Mesodermal cell (in vitro differentiated cells): Measurements from ENCODE around the gene ADGRF4. TPM values are rescaled to one million over a fixed set of nuclear protein-coding genes. Genes with fewer than 3 reads are reported as not detected.

Experiments used
- H3K27ac ChIP-seq: 2 replicates; pipeline ENCODE4 v1.7.0; 2013; ENCODE audit warnings: mild to moderate bottlenecking, low read depth, low read length, moderate library complexity; ENCODE audit not compliant: severe bottlenecking
- H3K36me3 ChIP-seq: 2 replicates; pipeline ENCODE4 v1.7.1; 2013; ENCODE audit warnings: mild to moderate bottlenecking, low read length, moderate library complexity; ENCODE audit not compliant: control insufficient read depth, insufficient read depth
- H3K4me1 ChIP-seq: one replicate; pipeline ENCODE4 v1.7.1; 2013; ENCODE audit warnings: mild to moderate bottlenecking, low read length; ENCODE audit not compliant: insufficient read depth, control insufficient read depth, poor library complexity, severe bottlenecking
- H3K4me3 ChIP-seq: 2 replicates; pipeline ENCODE4 v1.7.0; 2013; ENCODE audit warnings: low read length, control low read depth, mild to moderate bottlenecking; ENCODE audit not compliant: insufficient read depth, poor library complexity, severe bottlenecking; ENCODE audit errors: extremely low read depth
- H3K9me3 ChIP-seq: 2 replicates; pipeline ENCODE4 v1.7.1; 2013; ENCODE audit warnings: mild to moderate bottlenecking, low read length, moderate library complexity; ENCODE audit not compliant: control insufficient read depth
- WGBS, 2 experiments: methylation state at CpG; one replicate each; pipeline ENCODE4 v1.1.5; 2013; ENCODE audit warnings: missing lambda C conversion rate in 2 of 2; ENCODE audit not compliant: insufficient coverage in 2 of 2; 5-methylcytosine and 5-hydroxymethylcytosine counted together
- polyA plus RNA-seq, 2 experiments: library from polyadenylated mRNA; stranded (reverse); fragments of 50-300 nt; gene quantifications; one replicate each; pipeline ENCODE4 v1.2.3, GENCODE V29; 2013

ADGRF4 gene
- polyA plus RNA-seq (2013, experiment 1 of 2): 1.5 TPM
- 1.9 TPM for polyA plus RNA-seq (2013, experiment 2 of 2)

- H3K36me3 ChIP-seq: no peaks in the 10 kb centered on the region
- peaks cover 25% of the 10 kb centered on the region for H3K4me1 ChIP-seq
- WGBS, 2 experiments: 97 to 98% methylated on average over 5 of the region's 5 CpGs
- no peaks in the 10 kb centered on the region for H3K9me3 ChIP-seq
- peak within 1 kb of the TSS; percentile 51 for H3K27ac ChIP-seq
- no peak within 1 kb of the TSS for H3K4me3 ChIP-seq
Measured at GRCh38 chr6:47698342-47698787, at the start of gene ADGRF4. ADGRF4 (plus strand) TSS chr6:47698580; CDS start chr6:47707246, 8,666 bp downstream.

- Histone ChIP-seq H3K4me3 (no peak overlapping the region), H3K4me1 (peaks cover 5% of the 10 kb centered on the region), H3K9me3 (no peaks in the 10 kb centered on the region), H3K27ac (peak overlapping the region; percentile 17), H3K36me3 (no peaks in the 10 kb centered on the region)
- 94 to 96% methylated on average over 2 of the region's 3 CpGs for WGBS, 2 experiments
Measured at GRCh38 chr6:47650553-47651432, 47.6 kb upstream of the ADGRF4 start.

GRCh38 chr6:47651505-47651944 is 46.9 kb upstream of the ADGRF4 start:
- 70 to 71% methylated on average over 4 of the region's 6 CpGs for WGBS, 2 experiments
- no peaks in the 10 kb centered on the region for H3K36me3 ChIP-seq
- peaks cover 12% of the 10 kb centered on the region for H3K4me1 ChIP-seq
- H3K4me3 ChIP-seq: no peak overlapping the region
- H3K27ac ChIP-seq: peak overlapping the region; percentile 17
- H3K9me3 ChIP-seq: no peaks in the 10 kb centered on the region

GRCh38 chr6:47653706-47654105 is 44.7 kb upstream of the ADGRF4 start:
- Histone ChIP-seq H3K4me3 (no peak overlapping the region), H3K36me3 (no peaks in the 10 kb centered on the region), H3K9me3 (no peaks in the 10 kb centered on the region), H3K4me1 (peaks cover 15% of the 10 kb centered on the region), H3K27ac (no peak overlapping the region)
- 78 to 92% methylated on average over 4 to 5 of the region's 5 CpGs for WGBS, 2 experiments

GRCh38 chr6:47654255-47654654 is 44.1 kb upstream of the ADGRF4 start:
- no peak overlapping the region for H3K27ac ChIP-seq
- 90 to 100% methylated on average over 1 to 3 of the region's 4 CpGs for WGBS, 2 experiments
- no peaks in the 10 kb centered on the region for H3K36me3 ChIP-seq
- H3K4me1 ChIP-seq: peaks cover 15% of the 10 kb centered on the region
- no peak overlapping the region for H3K4me3 ChIP-seq
- H3K9me3 ChIP-seq: no peaks in the 10 kb centered on the region

GRCh38 chr6:47655719-47656595 is 42.4 kb upstream of the ADGRF4 start:
- Histone ChIP-seq H3K4me1 (peaks cover 21% of the 10 kb centered on the region), H3K36me3 (no peaks in the 10 kb centered on the region), H3K27ac (peak overlapping the region; percentile 73), H3K4me3 (peak overlapping the region; percentile 34), H3K9me3 (no peaks in the 10 kb centered on the region)
- 35 to 42% methylated on average over 3 to 5 of the region's 7 CpGs for WGBS, 2 experiments

- Histone ChIP-seq H3K9me3 (no peaks in the 10 kb centered on the region), H3K36me3 (peaks cover 15% of the 10 kb centered on the region), H3K4me1 (peaks cover 12% of the 10 kb centered on the region), H3K27ac (no peak overlapping the region), H3K4me3 (no peak overlapping the region)
- WGBS, 2 experiments: 50 to 100% methylated on average over 1 to 2 of the region's 5 CpGs
Measured at GRCh38 chr6:47661960-47662359, 36.4 kb upstream of the ADGRF4 start.

GRCh38 chr6:47663462-47664216 is 34.7 kb upstream of the ADGRF4 start:
- no peak overlapping the region for H3K4me3 ChIP-seq
- H3K36me3 ChIP-seq: peaks cover 15% of the 10 kb centered on the region
- no peak overlapping the region for H3K27ac ChIP-seq
- H3K9me3 ChIP-seq: no peaks in the 10 kb centered on the region
- peaks cover 20% of the 10 kb centered on the region for H3K4me1 ChIP-seq
- 61 to 69% methylated on average over 2 to 3 of the region's 13 CpGs for WGBS, 2 experiments

GRCh38 chr6:47665112-47665511 is 33.3 kb upstream of the ADGRF4 start:
- H3K4me3 ChIP-seq: no peak overlapping the region
- H3K27ac ChIP-seq: no peak overlapping the region
- H3K36me3 ChIP-seq: peaks cover 15% of the 10 kb centered on the region
- WGBS, 2 experiments: 81 to 83% methylated on average over 2 to 3 of the region's 3 CpGs
- H3K9me3 ChIP-seq: no peaks in the 10 kb centered on the region
- peaks cover 25% of the 10 kb centered on the region for H3K4me1 ChIP-seq
